GM12872 (cell line): ENCODE results near the gene ZNF662.

Experiments used
- TF ChIP-seq, protein P1 (sequence below): IDR thresholded peaks from 3 replicates; pipeline ENCODE4 v1.5.1; 2011; ENCODE audit warnings: low read depth, mild to moderate bottlenecking, low read length, moderate library complexity; ENCODE audit not compliant: insufficient read depth

Gene ZNF662

DNA sequence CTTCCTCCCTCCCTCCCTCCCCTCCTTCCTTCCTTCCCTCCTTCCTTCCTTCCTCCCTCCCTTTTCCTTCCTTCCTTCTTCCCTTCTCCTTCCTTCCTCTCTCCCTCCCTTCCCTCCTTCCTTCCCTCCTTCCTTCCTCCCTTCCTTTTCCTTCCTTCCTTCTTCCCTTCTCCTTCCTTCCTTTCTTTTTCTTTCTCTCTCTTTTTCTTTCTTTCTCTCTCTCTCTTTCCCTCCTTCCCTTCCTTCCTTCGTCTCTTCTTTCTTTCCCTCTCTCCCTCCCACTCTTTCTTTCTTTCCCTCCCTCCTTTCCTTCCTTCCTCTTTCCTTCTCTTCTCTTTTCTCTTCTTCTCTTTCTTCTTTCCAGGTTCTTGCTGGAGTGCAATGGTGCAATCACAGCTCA lies 1.9 kb upstream of the ZNF662 start:
- TF ChIP-seq, protein P1, sequence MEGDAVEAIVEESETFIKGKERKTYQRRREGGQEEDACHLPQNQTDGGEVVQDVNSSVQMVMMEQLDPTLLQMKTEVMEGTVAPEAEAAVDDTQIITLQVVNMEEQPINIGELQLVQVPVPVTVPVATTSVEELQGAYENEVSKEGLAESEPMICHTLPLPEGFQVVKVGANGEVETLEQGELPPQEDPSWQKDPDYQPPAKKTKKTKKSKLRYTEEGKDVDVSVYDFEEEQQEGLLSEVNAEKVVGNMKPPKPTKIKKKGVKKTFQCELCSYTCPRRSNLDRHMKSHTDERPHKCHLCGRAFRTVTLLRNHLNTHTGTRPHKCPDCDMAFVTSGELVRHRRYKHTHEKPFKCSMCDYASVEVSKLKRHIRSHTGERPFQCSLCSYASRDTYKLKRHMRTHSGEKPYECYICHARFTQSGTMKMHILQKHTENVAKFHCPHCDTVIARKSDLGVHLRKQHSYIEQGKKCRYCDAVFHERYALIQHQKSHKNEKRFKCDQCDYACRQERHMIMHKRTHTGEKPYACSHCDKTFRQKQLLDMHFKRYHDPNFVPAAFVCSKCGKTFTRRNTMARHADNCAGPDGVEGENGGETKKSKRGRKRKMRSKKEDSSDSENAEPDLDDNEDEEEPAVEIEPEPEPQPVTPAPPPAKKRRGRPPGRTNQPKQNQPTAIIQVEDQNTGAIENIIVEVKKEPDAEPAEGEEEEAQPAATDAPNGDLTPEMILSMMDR, result no peak

DNA sequence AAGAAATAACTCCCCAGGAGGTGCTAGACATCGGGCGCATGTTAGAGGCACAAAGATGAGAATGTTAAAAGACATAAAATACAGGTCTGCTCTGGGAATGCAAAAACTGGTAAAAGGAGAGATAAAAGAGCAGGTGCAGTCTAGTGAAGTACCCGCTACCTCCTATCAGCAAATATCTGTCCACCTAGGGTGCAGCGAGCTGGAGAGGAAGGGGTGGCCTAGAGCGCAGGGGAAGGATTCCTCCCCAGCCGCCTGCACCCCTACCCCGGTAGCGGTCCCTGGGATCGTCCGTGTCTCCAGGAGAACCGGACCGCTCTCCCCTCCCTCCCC lies 237 bp upstream of the ZNF662 start:
- TF ChIP-seq, protein P1, result no peak

DNA sequence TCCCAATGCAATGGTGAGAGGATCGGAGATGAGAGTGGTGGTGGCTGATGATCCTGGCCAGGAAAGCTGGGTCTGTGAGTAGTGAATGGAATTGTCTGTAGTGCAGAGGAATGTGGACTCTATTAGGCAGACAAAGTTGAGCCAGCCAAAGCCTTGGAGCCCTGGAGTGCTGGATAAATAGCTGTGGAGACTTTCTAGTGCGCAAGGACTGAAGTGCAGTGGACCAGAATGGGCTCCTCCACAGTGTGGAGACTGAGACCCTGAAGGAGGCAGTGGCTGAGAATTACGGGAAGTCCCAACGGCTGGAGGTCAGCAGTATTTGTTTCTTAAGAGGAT lies 874 bp downstream of the ZNF662 start:
- TF ChIP-seq, protein P1, result no peak

DNA sequence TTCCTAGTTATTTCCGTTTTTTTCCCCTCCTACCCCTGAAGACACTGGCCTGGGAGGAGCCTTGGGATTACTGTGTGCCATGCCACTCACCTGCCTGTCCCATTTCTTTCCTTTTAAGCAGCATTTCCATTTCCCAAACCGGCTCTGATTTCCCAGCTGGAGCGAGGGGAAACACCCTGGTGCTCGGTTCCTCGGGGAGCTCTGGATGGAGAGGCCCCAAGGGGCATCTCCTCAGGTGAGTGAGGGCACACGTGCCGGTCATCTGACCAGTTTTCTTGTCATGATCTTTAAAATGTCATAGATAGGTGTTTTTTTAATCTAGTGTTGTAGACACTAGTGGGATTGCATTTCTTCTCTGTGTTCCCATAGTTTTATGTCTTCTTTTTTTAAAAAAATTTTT lies 2.7 kb downstream of the ZNF662 start:
- TF ChIP-seq, protein P1, result no peak

DNA sequence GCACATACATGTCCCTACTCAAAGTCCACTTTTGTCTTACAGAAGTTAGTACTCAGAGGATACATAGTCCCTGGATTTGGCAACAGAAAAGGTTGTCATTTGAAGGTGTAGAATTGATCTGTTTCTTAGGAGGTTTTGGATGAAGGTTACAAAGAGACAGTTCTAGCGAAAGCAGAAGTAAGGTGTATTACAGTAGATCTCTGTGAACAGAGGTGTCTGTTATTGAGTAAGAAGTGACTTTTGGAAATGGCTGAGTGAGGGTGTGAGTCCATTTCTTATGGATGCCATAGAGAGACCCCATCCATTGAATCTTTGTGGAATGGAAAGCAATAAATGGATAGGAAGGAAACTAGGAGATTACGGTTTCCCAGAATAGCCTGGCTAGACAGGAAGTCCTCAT lies 5.6 kb downstream of the ZNF662 start:
- TF ChIP-seq, protein P1, result no peak

DNA sequence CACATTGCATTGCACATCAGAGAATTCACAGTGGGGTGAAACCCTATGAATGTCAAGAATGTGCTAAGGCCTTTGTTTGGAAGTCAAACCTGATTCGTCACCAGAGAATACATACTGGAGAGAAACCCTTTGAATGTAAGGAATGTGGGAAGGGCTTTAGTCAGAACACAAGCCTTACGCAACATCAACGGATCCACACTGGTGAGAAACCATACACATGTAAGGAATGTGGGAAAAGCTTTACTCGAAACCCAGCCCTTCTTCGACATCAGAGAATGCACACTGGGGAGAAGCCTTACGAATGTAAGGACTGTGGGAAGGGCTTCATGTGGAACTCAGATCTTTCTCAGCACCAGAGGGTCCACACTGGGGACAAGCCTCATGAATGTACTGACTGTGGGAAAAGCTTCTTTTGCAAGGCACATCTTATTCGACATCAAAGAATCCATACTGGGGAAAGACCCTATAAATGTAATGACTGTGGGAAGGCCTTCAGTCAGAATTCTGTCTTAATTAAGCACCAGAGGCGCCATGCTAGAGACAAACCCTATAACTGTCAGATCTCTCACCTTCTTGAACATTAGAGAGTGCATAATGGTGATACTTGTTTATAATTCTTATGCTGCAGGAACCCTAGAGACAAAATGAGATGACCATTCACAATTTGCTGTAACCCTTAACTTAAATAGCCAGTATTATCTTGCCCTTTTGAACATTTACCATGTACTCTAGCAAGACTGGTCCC lies 9.0 kb downstream of the ZNF662 start:
- TF ChIP-seq, protein P1, result no peak

DNA sequence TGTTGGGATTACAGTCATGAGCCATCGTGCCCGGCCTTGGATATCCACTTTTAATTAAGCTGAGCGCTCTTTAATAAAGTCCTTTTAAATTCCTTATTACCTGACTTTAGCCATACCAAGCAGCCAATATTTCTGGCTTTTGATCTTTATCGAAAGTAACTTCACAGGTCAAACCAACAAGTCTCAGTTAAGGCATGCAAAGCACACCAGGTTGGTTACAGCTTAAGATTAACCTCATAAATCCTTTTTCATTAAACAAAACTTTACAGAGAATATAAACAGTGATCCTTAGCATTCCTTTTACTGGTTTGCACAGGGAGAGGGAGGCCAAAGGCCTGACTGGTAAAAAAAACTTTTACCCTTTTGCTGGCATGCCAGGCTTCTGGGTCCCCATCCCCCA lies 17.7 kb downstream of the ZNF662 start:
- TF ChIP-seq, protein P1, result no peak
